UCSD-AML1 (cell line): ENCODE results near the gene STAC2.

Source experiments
- DNase-seq: peaks from one replicate; lab custom pipeline; 2025; ENCODE audit not compliant: unreplicated experiment; lab: John Stamatoyannopoulos, UW

Gene STAC2

DNA sequence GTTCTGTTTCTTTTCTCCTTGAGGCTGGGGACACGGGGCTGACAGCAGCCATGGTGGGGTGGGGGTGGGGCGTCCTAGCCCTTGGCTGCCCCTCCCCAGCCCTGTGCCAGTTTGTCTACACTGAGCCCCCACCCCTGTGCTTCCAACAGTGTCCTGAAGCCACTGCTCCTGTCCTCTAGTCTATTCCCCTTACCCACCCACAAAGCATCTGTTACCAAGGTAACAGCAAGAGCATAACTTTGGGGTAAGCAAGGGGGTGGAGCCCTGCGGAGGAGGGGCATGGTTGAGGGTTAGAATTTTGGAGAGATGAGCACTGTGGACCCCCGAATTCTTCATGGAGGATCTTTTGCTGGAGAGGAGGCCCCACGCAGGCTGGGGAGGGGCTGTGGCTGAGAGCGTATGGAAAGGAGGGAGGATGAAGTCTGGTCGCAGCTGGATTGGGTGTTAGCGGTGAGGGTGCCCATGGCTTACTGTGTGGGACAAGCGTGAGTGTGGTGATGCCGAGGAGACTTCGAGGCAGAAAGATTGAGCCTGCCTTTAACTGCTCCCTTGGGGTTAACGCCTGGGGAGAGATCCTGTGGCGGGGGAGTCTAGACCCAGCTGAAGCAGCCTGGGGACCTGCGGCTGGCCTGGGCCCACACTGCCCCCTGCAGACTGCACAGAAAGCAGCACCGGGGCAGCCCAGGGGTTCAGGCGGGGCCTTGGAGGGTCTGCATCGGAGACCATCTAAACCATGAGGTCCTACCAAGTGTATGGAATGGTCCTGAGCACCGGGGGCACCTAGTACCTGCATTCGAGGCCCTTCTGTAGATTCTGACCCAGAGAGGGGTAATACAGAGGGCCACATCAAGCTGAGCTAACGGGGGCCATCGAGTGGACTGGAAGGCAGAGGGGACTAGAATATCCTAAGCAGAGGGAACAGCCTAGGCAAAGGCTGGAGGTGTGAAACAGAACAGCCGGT, 6.1 kb upstream of the STAC2 start:
- DNase-seq = peak; percentile 48

DNA sequence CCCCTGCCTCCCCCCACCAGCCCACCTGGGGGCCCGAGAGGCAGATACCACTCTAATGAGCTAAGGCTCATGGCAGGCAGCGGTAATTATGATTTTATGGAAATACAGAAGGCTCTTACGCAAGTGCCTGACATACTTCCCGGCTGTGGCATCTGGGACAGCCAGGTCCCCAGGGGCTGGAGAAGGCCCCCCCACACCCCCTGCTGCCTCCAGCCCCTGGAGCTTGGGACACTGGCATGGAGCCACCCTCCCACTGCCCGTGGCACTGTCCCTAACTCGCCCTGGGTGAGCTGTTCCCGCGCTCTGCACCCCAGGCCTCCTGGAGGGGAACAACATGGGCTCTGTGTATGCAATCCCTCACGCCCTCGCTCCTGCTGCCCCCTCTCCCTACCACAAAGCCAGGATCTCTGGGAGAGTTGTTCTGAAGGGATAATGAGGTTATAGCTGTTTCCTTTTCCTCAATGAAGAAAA, 5.4 kb upstream of the STAC2 start:
- no peak for DNase-seq

DNA sequence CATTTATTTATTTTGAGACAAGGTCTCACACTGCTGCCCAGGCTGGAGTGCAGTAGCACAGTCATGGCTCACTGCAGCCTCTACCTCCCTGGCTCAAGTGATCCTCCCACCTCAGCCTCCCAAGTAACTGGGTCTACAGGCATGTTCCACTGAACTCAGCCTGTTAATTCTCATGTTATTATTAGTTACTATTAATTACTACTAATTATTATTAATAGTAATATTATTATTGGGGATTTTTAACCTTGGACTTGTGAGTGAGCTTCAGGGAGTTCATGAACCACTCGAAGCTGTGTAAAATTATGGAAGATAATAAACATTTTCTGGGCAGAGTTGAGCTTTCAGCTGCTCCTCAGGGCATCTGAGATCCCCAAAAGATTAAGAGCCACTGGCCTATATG, 4.6 kb upstream of the STAC2 start:
- DNase-seq = no peak

DNA sequence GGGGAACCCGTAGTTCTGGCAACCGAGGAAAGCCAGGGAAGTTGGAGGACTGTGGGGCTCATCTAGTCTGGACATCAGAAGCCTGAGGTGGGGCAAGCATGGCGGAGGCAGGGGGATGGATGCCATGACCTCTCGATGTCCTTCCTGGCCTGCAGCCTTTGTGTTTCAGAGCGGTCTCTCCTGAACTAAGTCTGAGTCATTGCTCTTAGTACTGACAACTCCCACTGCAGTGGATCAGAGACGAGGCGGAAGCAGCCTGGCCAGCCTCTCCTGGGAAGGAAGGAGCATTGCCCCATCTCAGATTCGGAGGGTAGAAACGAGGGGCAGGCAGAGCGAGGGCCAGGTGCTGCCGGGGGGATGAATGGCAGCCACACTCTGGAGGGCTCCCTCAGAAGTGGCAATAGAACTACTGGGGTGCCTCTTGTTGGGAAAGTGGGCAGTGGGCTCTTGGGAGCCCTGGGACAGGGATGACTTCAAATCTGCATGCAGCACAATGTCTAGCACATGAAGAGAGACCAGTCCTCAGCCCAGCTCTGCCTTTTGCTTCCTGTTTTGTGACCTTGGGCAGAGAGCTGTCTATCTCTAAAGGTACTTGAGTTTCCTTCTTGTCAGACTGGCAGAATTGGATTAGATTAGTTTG, 3.6 kb upstream of the STAC2 start:
- no peak for DNase-seq

DNA sequence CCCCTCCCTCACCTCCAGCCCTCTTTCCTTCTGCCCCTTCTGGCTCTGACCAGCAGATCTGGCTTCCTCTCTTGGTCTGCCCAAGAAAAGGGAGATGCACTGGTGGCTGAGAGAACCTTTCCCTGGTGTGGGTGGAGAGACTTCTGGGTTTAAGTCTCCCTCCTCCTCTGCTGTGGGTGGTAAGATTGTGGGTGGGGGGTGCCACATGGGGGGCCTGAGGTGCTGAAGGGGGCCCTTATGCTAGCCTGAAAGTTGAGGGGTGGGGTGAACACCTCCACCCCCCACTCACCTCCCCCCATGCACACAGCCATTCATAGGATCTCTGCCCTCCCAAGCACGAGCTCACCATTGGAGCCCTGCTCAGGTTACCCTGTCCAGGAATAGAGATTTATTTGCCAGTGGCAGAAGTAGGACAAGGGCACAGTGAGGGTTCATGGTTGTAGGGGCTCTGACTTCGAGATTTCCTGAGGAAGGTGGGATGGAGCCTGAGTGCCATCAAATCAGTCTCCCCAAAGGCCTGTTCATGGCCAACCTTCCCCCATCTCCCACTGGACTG, 1.7 kb upstream of the STAC2 start:
- DNase-seq = no peak

DNA sequence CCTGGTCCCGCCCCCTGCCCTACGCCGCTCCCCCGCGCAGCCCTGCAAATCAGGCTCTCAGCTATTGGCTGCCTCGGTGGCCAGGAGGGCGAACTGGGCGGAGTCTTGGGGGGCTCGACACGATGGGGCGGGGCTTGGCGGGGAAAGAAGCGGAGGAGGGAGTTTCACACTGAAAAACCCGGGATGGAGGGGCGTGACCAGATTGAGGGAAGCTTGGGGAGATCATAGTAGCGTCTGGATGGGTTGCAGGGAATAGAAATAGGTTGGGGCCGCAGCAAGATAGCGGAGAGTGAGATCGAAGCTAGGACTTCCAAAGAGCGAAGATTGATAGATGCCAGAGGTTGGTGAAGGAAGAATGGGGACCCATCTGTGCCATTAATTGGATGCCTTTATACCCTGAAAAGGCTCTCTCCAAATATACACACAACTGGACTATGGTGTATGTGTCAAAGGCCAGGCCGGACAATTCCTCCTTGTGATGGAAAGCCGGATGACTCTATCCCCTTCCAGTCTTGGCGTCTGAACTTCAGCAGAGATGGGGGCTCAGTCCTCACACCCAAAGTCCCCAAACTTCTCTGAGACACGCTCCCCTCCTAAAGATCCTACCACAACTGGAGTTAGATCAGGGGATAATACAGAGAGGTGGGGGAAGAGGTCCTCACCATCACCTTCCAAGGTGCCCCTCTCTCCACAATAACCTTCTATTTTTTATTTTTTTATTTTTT, 376 bp upstream of the STAC2 start:
- no peak for DNase-seq

DNA sequence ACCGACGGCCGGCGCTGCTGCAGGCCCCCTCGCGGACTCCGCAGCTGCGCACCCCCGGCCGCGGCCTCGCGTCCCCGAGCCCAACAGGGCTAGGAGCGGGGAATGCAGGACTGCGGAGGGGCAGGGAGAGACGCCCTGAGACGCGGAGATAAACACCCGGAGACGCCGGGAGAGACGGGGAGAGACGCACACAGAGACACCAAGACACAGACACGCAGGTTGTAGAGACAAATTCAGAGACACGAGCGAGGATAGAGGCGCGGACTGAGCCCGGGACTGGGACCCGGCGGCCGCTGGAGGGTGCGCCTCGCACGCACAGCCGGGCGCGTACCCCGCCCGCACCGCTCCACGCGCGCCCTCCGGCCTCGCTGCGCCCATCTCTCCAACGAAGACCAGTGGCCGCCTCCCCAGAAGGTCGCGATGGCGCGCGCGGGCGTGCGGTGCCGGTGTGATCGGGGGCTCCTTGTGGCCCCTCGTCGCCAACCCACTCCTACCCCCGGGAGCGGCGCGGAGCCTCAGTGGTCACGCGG, 902 bp downstream of the STAC2 start:
- DNase-seq = no peak

DNA sequence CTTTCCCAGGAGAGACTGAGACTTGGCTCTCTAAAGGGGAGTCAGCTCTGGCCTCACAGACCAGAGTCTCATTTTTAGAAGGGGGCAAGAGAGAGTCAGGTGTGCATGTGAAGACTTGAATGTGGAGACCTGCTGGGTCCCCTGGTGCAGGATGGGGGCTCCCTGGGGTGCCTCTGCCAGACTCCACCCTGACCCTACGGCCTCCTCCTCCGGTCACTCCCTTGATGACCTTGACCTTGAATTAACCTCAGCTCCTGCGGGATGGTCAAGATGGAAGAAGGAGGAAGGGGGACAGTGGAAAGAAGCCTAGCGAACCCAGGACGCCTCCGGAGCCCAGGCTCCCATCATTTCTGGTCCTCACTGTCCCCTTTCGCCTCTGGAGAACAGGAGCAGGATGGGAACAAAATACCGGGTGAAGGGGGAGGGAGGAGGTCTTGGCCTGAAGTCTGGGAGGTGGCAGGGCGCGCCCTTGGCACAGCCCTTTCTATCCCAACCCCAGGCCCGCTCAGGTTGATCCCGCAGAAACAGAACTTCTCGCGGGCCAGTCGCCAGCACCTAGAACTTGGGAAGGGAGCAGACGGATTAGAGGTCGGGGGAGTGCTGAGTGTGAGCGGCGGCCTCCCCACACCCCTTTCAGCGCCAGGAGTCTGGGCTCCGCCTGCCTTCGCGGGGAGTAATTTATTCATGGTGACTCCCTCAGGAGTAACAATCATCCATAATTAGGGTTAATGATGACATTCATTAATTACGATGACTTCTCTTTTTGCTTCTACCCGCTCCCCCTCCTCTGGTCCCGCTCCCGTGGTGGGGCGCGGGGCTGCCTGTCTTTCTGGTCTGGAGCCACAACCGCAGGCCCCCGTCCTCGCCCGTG, 1.6 kb downstream of the STAC2 start:
- no peak for DNase-seq

DNA sequence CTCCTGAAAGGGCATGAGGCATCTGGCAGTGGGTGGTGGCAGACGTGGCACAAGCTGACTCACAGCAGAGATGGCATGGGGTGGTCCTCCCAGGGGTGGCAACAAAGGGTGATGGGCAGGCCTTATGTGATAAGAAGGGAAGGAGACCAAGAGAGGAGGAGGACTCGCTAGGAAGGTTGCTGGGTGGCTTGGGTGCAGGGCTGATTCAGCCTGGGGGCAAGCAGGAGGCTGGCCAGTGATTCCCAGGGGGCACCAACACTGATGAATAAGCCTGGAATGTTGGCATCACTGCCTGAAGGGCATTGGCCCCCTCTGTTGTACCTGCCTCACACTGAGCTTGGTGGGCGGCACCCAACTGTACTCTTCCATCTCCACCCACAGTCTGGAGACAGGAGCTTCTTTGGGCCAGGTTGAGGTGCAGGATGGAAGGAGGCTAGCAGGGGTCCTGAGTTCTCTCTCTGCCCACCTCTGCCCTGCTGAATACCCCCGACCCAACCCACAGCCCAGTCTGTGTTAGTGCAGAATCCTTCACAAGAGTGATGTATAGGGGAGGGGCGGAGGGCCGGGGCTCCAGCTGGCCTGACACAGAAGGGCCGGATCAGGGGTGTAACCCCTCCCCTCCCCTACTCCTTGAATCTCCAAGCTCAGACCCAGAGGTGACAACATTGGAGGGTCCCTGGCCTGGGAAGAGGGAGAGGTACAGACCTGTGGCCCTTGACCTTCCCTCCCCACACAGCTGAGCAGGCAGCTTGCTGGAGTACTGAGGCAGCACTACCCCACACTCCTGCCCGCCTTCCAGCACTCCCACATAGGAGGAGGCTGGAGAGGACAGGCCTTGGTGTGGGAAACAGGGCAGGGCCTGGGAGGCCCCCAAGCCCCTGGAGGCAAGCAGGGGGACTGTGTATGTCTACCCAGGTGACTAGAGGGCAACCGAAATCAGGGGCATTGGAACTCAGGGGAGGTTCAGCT, 2.6 kb downstream of the STAC2 start:
- no peak for DNase-seq

DNA sequence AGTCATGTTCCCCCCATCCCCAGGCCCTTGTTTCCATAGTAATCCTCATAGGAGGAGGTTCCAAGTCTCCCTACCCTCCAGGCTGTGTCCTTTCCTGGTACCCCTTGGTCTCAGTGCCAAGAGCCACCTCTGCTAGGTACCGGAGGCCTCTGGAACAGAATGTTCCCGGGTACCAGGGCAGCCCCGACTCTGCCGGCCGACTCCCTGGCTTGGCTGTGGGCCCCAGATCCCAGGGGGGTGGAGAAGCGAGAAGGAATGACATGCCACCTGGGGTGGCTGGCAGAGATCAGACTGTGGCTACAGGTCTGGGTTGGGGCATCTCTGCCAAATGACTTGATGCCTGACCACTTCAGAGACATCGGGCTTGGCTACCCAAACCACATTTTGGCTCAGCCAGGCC, 3.6 kb downstream of the STAC2 start:
- DNase-seq = no peak

DNA sequence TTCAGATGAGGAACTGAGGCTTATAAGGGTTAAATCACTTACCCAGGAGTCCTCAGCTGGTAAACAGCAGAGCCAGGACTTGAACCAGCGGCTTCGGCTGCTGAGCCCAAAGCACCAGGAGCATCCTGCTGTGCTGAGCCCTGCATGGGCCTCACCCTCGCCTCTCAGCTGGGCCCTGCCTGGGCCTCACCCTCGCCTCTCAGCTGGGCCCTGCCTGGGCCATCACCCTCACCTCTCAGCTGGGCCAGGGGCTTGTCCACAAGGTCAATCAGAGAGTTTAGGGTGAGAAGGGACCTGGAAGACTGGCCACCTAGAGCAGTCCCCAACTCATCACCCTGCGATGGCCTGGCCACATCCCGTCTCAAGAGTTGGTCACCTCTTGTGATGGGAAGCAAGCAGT, 4.2 kb downstream of the STAC2 start:
- DNase-seq = no peak

DNA sequence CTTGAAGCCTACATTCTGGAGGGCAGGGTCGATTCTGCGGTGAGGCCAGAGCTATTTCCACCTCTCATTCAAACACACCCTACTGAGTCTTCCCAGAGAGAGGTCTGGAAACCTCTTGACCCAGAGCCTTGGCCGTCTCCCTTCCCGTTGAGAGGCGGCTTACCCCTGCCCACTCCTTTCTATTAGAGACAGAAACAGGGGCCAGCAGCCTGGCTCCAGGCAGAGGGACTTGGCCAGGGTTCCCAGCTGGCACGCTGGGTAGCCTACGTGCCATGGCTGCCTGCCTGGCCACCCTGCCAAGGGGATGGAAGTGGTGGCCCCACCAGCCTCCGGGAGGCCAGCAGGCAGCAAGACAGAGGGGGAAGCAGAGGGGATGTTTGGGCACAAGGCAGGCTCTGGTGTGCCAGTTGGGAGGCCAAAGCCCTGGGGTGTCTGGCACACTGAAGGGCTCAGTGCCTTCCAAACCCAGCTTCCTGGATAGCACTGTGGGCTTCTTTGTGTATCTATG, 6.0 kb downstream of the STAC2 start:
- DNase-seq = no peak

DNA sequence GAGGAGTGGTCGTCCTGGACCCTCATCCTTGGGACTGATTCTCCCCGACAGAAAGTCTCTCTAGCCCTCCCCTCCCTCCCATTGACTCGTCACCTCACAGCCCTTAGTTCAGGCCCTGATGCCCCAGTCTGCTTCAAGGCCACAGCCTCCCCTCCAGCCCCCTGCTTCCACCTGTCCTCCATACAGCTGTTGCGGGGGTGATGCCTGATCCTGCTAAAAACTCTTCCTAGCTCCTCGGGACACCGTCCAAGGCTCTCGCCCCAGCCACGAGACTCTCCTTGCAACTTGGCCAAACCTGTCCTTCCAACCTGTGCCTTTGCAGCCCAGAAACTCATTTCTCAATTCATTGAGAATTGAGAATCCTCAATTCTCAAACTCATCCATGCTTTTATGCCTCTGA, 6.8 kb downstream of the STAC2 start:
- DNase-seq = no peak

DNA sequence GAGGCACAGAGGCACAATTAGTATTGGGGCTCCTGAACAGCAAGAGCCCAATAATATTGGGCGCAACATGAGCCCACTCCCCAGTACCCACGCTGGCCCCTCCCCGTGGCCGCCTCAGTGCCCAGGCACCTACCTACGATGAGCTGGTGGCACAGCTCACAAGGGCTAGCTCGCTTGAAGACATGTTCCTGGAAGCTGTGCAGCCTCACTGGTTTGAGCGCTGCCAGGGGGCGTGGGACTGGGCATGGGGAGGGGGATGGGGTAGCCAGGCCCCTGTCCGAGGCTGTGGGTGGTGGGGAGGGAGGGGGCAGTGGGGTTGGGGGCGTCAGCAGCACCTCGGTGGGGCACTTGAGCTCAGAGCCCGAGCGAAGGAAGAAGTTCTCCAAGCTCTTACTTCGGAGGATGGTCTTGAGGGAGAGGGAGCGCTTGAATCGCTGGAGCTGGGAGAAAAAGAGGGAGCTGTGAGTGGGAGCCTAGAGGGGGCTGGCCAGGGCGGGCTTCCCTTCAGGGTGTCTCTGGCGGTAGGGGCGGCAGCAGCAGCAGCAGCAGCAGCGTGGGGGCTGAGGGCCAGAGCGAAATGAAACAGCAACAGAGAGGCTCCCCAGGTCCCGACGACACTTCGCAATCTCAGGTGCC, 7.9 kb downstream of the STAC2 start:
- no peak for DNase-seq

DNA sequence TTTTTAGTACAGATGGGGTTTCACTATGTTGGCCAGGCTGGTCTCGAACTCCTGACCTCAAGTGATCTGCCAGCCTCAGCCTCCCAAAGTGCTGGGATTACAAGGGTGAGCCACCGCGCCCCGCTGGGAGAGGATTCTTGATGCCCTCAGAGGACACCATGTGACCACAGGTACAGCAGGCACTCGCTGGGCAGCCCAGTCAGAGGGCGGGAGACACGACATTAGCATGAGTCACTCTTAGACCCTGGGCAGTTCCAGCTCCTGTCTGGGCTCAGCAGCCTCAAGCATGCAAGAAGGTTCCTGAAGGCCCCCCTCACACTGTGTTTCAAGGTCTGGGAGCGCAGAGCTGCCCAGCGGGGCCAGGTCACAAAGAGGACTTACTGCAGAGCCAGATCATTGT, 11.9 kb downstream of the STAC2 start:
- no peak for DNase-seq

DNA sequence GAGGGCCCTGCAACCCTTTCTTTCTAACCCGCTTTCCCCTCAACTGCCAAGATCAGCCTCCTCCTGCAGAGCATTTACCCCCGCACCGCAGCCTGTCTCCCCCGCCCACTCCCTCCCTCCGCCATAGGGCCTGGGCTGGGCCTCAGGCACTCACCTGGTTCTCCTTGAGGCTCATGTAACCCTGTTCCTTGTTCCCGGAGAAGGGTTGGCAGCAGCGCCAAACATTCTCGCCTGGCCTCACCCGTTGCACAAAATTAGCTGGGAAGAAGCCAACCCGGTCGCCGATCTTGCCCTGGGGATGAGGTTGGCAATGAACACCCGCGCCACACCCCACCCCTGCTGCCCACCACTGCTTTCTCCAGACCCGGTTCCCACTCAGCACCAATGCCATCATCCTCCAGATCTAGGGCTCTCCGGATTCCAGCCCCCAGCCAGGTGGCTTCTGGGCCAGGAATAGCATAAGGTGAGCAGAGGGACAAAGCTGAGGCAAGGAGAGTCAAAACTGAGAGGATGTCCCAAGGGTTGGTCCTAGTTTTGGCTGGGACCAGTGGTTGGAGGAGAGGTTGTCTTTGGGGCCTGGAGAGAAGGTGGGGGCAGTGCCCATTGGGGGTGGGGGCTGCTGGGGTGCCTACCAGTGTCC, 12.8 kb downstream of the STAC2 start:
- DNase-seq = no peak

DNA sequence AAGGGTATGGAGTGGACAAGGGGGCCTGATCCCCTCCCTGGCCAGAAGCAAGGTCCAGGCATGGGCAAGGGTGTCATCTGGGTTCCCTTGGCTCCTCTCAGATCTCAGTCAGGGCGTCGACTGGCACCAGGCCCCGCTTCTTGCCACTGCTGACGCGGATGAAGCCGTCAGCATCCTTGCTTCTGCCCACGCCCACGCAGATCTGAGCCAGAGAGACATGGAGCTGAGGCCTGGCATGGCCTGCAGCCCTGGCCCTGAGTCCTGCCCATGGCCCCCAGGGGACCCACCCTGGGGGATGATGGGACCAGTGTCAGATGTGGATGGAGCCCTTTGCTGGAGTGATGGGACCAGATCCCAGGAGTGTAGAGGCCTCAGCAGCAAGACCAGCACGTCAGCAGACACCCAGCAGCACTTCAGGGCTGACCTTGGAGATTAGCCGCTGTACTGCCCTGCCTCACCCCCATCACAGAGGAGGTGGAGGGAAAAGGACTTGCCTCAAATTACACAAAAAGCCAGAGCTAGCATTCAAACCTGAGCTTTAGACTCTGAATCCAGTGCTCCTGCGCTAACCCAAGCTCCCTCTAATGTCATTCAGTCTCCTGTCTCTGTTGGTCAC, 13.4 kb downstream of the STAC2 start:
- DNase-seq = no peak

DNA sequence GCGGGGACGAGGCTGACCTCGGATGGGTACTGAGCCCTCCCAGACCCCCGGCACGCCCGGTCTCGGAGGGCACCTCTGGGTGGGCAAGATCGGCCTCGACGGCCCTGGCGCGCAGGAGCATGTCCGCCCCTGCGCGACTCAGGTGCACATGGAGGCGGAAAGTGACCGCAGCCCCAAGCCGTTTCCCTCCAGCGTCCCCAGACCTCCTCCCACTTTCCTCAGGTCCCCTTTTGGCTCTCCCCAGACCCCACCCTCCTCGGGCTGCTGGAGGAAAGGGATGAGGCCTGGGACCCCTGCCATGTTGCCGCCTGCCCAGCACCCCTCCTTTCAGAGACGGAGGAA, 15.7 kb downstream of the STAC2 start:
- no peak for DNase-seq
